Glutamatergic neuron (in vitro differentiated cells): ENCODE results near the gene LRRK1. TPM values are rescaled to one million over a fixed set of nuclear protein-coding genes. Genes with fewer than 3 reads are reported as not detected.

Source experiments
- DNase-seq: peaks from one replicate; pipeline ENCODE4 v3.0.0; 2022
- H3K27ac Mint-ChIP-seq: one replicate; pipeline ENCODE4 v1.8.0; 2020; ENCODE audit warnings: mild to moderate bottlenecking, mixed read lengths, inconsistent platforms; ENCODE audit not compliant: unreplicated experiment
- H3K27me3 Mint-ChIP-seq: one replicate; pipeline ENCODE4 v1.8.0; 2020; ENCODE audit warnings: mild to moderate bottlenecking, moderate library complexity, mixed read lengths, inconsistent platforms; ENCODE audit not compliant: unreplicated experiment
- H3K36me3 Mint-ChIP-seq: one replicate; pipeline ENCODE4 v1.8.0; 2020; ENCODE audit warnings: mild to moderate bottlenecking, mixed read lengths, inconsistent platforms; ENCODE audit not compliant: unreplicated experiment
- H3K4me1 Mint-ChIP-seq: one replicate; pipeline ENCODE4 v1.8.0; 2020; ENCODE audit warnings: mild to moderate bottlenecking, low read depth, mixed read lengths, inconsistent platforms; ENCODE audit not compliant: unreplicated experiment
- H3K4me3 Mint-ChIP-seq: one replicate; pipeline ENCODE4 v1.8.0; 2020; ENCODE audit warnings: mild to moderate bottlenecking, mixed read lengths, inconsistent platforms; ENCODE audit not compliant: unreplicated experiment
- H3K9me3 Mint-ChIP-seq: one replicate; pipeline ENCODE4 v1.8.0; 2020; ENCODE audit warnings: mild to moderate bottlenecking, moderate library complexity, mixed read lengths, inconsistent platforms; ENCODE audit not compliant: unreplicated experiment
- CTCF ChIP-seq: fragments of 200-600 bp; sonication (generic); IDR thresholded peaks from one replicate; pipeline ENCODE4 v1.5.0; 2021; ENCODE audit not compliant: partially characterized antibody, unreplicated experiment
- total RNA-seq: library from RNA; stranded (reverse); fragmentation: NEBNext Ultra II Directional; extraction: Animal tissue kit (Norgen Biotek cat#: 25700); gene quantifications from one replicate; pipeline ENCODE4 v1.2.1, GENCODE V29; 2021; ENCODE audit not compliant: unreplicated experiment

LRRK1 gene
- total RNA-seq, 1 donor from 2014 or later, result 1.5 TPM

GRCh38 chr15:101100118-101100517 lies 181.0 kb downstream of the LRRK1 start:
- no peak overlapping the region for H3K4me3 Mint-ChIP-seq
- no peak for TF ChIP-seq CTCF
- no peaks in the 10 kb centered on the region for H3K4me1 Mint-ChIP-seq
- H3K36me3 Mint-ChIP-seq, result peaks cover 5% of the 10 kb centered on the region
- peaks cover 2% of the 10 kb centered on the region for H3K9me3 Mint-ChIP-seq
- no peak overlapping the region for H3K27ac Mint-ChIP-seq
- H3K27me3 Mint-ChIP-seq, result peaks cover 2% of the 10 kb centered on the region
- no peak for DNase-seq

GRCh38 chr15:101100593-101101442 lies 181.7 kb downstream of the LRRK1 start:
- H3K36me3 Mint-ChIP-seq, result peaks cover 5% of the 10 kb centered on the region
- no peak for TF ChIP-seq CTCF
- H3K27ac Mint-ChIP-seq, result no peak overlapping the region
- H3K4me3 Mint-ChIP-seq, result no peak overlapping the region
- H3K4me1 Mint-ChIP-seq, result peaks cover 2% of the 10 kb centered on the region
- peaks cover 2% of the 10 kb centered on the region for H3K9me3 Mint-ChIP-seq
- no peak for DNase-seq
- peaks cover 4% of the 10 kb centered on the region for H3K27me3 Mint-ChIP-seq

- Mint-ChIP-seq H3K9me3 (peaks cover 2% of the 10 kb centered on the region), H3K36me3 (peaks cover 5% of the 10 kb centered on the region), H3K27ac (no peak overlapping the region), H3K27me3 (peaks cover 4% of the 10 kb centered on the region), H3K4me3 (no peak overlapping the region), H3K4me1 (peaks cover 5% of the 10 kb centered on the region)
- DNase-seq, result no peak
- no peak for TF ChIP-seq CTCF
Measured at GRCh38 chr15:101101676-101102075, 182.5 kb downstream of the LRRK1 start.

GRCh38 chr15:101102746-101103145 lies 183.6 kb downstream of the LRRK1 start:
- no peak for TF ChIP-seq CTCF
- Mint-ChIP-seq H3K4me3 (no peak overlapping the region), H3K27ac (no peak overlapping the region), H3K9me3 (peaks cover 2% of the 10 kb centered on the region), H3K27me3 (peaks cover 4% of the 10 kb centered on the region), H3K36me3 (peaks cover 5% of the 10 kb centered on the region), H3K4me1 (peaks cover 5% of the 10 kb centered on the region)
- no peak for DNase-seq

GRCh38 chr15:101103598-101103997 lies 184.4 kb downstream of the LRRK1 start:
- peaks cover 5% of the 10 kb centered on the region for H3K36me3 Mint-ChIP-seq
- peaks cover 2% of the 10 kb centered on the region for H3K9me3 Mint-ChIP-seq
- H3K27me3 Mint-ChIP-seq, result peaks cover 4% of the 10 kb centered on the region
- no peak for TF ChIP-seq CTCF
- no peak overlapping the region for H3K4me3 Mint-ChIP-seq
- H3K27ac Mint-ChIP-seq, result no peak overlapping the region
- no peak for DNase-seq
- H3K4me1 Mint-ChIP-seq, result peaks cover 5% of the 10 kb centered on the region
